OCI-LY1 (cell line): Measurements from ENCODE around the gene GNG12.

Source experiments
- H2AFZ ChIP-seq: fragments of 200-600 bp; sonication (generic), shearing (Covaris generic); 2 replicates; pipeline ENCODE4 v1.6.0; 2014; ENCODE audit warnings: antibody characterized with exemption, mild to moderate bottlenecking, low read length
- H3F3A ChIP-seq: fragments of 200-600 bp; sonication (generic), shearing (Covaris generic); 2 replicates; pipeline ENCODE4 v1.6.0; 2014; ENCODE audit warnings: mild to moderate bottlenecking, antibody characterized with exemption, low read length, moderate library complexity; ENCODE audit not compliant: insufficient read depth
- H3K27ac ChIP-seq: fragments of 200-600 bp; sonication (generic); 2 replicates; pipeline ENCODE4 v1.5.1; 2014; ENCODE audit warnings: low read length, mixed run types, mild to moderate bottlenecking, low read depth; ENCODE audit not compliant: poor library complexity, severe bottlenecking
- H3K27me3 ChIP-seq: fragments of 200-600 bp; sonication (generic); 2 replicates; pipeline ENCODE4 v1.6.0; 2014; ENCODE audit warnings: antibody characterized with exemption, mild to moderate bottlenecking, low read length, moderate library complexity; ENCODE audit not compliant: insufficient read depth
- H3K36me3 ChIP-seq: fragments of 200-600 bp; sonication (generic); 2 replicates; pipeline ENCODE4 v1.6.1; 2014; ENCODE audit warnings: mild to moderate bottlenecking, antibody characterized with exemption, low read length, moderate library complexity, mixed read lengths; ENCODE audit not compliant: insufficient read depth
- H3K4me1 ChIP-seq: fragments of 200-600 bp; sonication (generic); 2 replicates; pipeline ENCODE4 v1.5.1; 2014; ENCODE audit warnings: mild to moderate bottlenecking, low read length, moderate library complexity; ENCODE audit not compliant: insufficient read depth, severe bottlenecking
- H3K4me2 ChIP-seq: fragments of 200-600 bp; sonication (generic), shearing (Covaris generic); 2 replicates; pipeline ENCODE4 v1.6.1; 2014; ENCODE audit warnings: low read length
- H3K4me3 ChIP-seq: fragments of 200-600 bp; sonication (generic); 2 replicates; pipeline ENCODE4 v1.5.1; 2014; ENCODE audit warnings: low read length, low read depth, mild to moderate bottlenecking, mixed read lengths; ENCODE audit not compliant: poor library complexity, severe bottlenecking
- H3K79me2 ChIP-seq: fragments of 200-600 bp; shearing (Covaris generic); 2 replicates; pipeline ENCODE4 v1.6.1; 2016; ENCODE audit warnings: mixed run types, low read length, mixed read lengths; ENCODE audit not compliant: insufficient read depth
- H3K9ac ChIP-seq: fragments of 200-600 bp; sonication (generic), shearing (Covaris generic); 2 replicates; pipeline ENCODE4 v1.6.1; 2014; ENCODE audit warnings: mild to moderate bottlenecking, low read length, mixed read lengths
- H3K9me2 ChIP-seq: fragments of 200-600 bp; sonication (generic), shearing (Covaris generic); 2 replicates; pipeline ENCODE4 v1.6.1; 2014; ENCODE audit warnings: low read depth, mild to moderate bottlenecking, low read length, mixed read lengths
- H3K9me3 ChIP-seq: fragments of 200-600 bp; shearing (Covaris generic); 2 replicates; pipeline ENCODE4 v1.6.1; 2014; ENCODE audit warnings: low read length, mixed read lengths
- H4K20me1 ChIP-seq: fragments of 200-600 bp; sonication (generic), shearing (Covaris generic); 2 replicates; pipeline ENCODE4 v1.6.0; 2016; ENCODE audit warnings: mild to moderate bottlenecking, low read length; ENCODE audit not compliant: insufficient read depth
- EZH2 ChIP-seq: fragments of 200-600 bp; sonication (generic), shearing (Covaris generic); IDR thresholded peaks from 2 replicates; pipeline ENCODE4 v1.8.0; 2017; ENCODE audit warnings: borderline replicate concordance, mixed run types, mild to moderate bottlenecking, antibody characterized with exemption, low read length, moderate library complexity, mixed read lengths
- TF ChIP-seq, protein P1 (sequence below): fragments of 200-600 bp; sonication (generic), shearing (Covaris generic); IDR thresholded peaks from 2 replicates; pipeline ENCODE4 v1.5.1; 2017; ENCODE audit warnings: mild to moderate bottlenecking, antibody characterized with exemption, low read length, moderate library complexity, mixed read lengths

Gene GNG12

DNA sequence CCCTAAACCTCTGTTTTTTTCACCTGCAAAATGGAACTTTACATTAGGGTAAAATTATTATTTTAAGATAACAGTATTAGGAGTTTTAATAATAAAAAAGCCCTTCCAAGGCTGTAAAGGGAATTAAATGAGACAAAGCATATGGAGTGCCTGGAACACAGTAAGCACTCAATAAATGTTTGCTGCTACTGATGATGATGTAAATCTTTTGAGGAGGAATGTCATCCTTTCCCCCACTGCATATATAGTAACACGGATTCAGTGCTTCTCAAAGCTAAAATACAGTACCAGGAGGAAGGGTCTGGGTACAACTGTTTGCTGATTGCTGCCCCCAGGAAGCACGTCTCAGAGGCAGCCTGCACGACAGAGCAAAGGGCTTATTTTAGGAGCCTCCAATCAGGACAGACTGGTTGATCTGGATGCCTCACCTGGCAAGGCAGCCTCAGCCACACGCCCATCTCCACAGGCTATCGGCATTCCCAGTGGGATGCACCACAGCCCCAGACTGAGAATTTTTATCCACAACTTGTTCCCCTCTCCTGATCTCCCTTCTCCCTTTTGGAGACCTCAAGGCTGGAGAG lies 83.9 kb downstream of the GNG12 start:
- Histone ChIP-seq H2AFZ (no peak overlapping the region; the same call in 1 of the 2 replicates), H3K4me2 (peak overlapping the region; percentile 19; the same call in 1 of the 2 replicates), H3K9me2 (no peaks in the 10 kb centered on the region), H4K20me1 (no peaks in the 10 kb centered on the region), H3K9me3 (no peaks in the 10 kb centered on the region), H3K27ac (peak overlapping the region; percentile 69), H3K27me3 (no peaks in the 10 kb centered on the region), H3K9ac (peak overlapping the region; percentile 28; the same call in 1 of the 2 replicates), H3K4me1 (peaks cover 86% of the 10 kb centered on the region), H3K36me3 (no peaks in the 10 kb centered on the region), H3K4me3 (no peak overlapping the region), H3F3A (no peaks in the 10 kb centered on the region), H3K79me2 (no peaks in the 10 kb centered on the region)
- no peak for TF ChIP-seq EZH2
- TF ChIP-seq, protein P1, sequence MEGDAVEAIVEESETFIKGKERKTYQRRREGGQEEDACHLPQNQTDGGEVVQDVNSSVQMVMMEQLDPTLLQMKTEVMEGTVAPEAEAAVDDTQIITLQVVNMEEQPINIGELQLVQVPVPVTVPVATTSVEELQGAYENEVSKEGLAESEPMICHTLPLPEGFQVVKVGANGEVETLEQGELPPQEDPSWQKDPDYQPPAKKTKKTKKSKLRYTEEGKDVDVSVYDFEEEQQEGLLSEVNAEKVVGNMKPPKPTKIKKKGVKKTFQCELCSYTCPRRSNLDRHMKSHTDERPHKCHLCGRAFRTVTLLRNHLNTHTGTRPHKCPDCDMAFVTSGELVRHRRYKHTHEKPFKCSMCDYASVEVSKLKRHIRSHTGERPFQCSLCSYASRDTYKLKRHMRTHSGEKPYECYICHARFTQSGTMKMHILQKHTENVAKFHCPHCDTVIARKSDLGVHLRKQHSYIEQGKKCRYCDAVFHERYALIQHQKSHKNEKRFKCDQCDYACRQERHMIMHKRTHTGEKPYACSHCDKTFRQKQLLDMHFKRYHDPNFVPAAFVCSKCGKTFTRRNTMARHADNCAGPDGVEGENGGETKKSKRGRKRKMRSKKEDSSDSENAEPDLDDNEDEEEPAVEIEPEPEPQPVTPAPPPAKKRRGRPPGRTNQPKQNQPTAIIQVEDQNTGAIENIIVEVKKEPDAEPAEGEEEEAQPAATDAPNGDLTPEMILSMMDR = no peak

DNA sequence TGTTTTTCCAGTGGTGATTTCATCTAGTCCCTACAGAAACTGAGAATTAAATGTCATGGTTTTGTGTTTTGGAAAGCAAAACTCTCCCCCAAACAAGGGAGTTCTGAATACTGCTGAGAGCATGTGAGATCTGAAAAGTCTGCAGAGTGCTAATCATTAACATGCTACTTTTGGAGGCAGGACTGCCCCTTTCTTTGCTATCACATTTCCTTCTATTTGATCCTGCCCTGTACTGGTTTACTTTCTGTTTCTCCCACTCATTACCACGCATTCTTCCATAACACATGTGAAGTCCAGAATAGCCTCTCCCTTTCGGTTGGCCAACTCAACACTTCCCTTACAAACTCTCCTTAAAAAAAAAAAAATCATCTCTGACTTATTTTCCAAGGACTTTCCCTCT lies 84.6 kb downstream of the GNG12 start:
- H3K27me3 ChIP-seq = no peaks in the 10 kb centered on the region
- no peaks in the 10 kb centered on the region for H3K79me2 ChIP-seq
- H3K4me2 ChIP-seq = peak overlapping the region; percentile 31; the same call in 1 of the 2 replicates
- H4K20me1 ChIP-seq = no peaks in the 10 kb centered on the region
- no peaks in the 10 kb centered on the region for H3K36me3 ChIP-seq
- TF ChIP-seq EZH2 = no peak
- TF ChIP-seq, protein P1 = no peak
- H3K9me2 ChIP-seq = no peaks in the 10 kb centered on the region
- H3K27ac ChIP-seq = peak overlapping the region; percentile 10
- H3F3A ChIP-seq = no peaks in the 10 kb centered on the region
- H3K9me3 ChIP-seq = no peaks in the 10 kb centered on the region
- H3K9ac ChIP-seq = no peak overlapping the region; the same call in 1 of the 2 replicates
- no peak overlapping the region for H3K4me3 ChIP-seq
- H2AFZ ChIP-seq = peak overlapping the region; percentile 90; the same call in 1 of the 2 replicates
- H3K4me1 ChIP-seq = peaks cover 86% of the 10 kb centered on the region

DNA sequence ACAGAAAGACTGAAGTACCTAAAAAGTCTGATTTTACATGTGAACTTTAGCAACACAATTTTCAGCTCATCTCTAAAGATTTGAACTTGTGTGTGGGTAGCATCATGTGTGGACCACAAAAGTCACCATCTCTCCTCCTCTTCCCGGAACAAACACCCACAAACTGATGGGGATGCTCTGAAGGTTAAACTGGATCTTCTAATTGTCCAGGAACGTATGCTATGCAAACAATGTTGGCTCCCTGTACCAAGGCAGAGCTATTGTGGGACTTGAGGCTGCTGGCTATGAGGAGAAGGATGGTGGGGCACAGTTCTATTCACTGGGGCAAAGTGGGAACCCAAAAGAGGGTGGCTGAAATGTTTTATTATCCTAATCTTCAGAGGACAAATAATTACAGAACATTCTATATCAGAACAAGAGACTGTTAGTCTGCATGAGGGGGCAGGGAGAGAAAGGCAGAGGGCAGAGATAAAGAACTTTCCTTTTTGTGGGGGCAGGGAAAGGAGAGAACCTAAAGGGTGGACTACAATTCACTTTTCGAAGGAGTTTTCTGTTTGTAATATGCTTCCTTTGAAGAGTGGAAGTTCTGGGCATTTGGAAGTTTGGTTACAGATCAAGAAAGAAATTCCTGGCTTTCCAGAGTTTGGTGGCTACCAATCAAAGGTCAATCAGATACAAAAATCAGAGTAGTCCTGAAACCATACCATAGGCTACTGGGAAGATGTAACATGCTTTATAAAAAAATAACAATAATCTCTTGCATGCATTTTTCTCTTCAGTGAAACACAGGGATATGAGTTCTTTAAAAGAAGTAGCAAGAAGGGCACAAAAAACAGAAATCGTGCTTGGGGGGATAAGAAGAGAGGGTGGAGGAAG lies 85.4 kb downstream of the GNG12 start:
- TF ChIP-seq, protein P1 = no peak
- no peak for TF ChIP-seq EZH2
- no peaks in the 10 kb centered on the region for H3K27me3 ChIP-seq
- H3F3A ChIP-seq = no peaks in the 10 kb centered on the region
- no peak overlapping the region; the same call in 1 of the 2 replicates for H3K9ac ChIP-seq
- H3K4me2 ChIP-seq = peak overlapping the region; percentile 31; the same call in 1 of the 2 replicates
- H2AFZ ChIP-seq = peak overlapping the region; percentile 90; the same call in 1 of the 2 replicates
- peak overlapping the region; percentile 10 for H3K27ac ChIP-seq
- H4K20me1 ChIP-seq = no peaks in the 10 kb centered on the region
- no peak overlapping the region for H3K4me3 ChIP-seq
- no peaks in the 10 kb centered on the region for H3K79me2 ChIP-seq
- H3K4me1 ChIP-seq = peaks cover 86% of the 10 kb centered on the region
- H3K36me3 ChIP-seq = no peaks in the 10 kb centered on the region
- no peaks in the 10 kb centered on the region for H3K9me3 ChIP-seq
- H3K9me2 ChIP-seq = no peaks in the 10 kb centered on the region
